GM12892 (cell line): Measurements from ENCODE around the gene LDOC1.

ENCODE experiments used
- POLR2A ChIP-seq: IDR thresholded peaks from 2 replicates; pipeline ENCODE4 v1.6.1; 2011; ENCODE audit warnings: low read depth, low read length, control low read depth
- POLR2AphosphoS5 ChIP-seq: IDR thresholded peaks from 2 replicates; pipeline ENCODE4 v1.6.1; 2011; ENCODE audit warnings: low read depth, low read length, control low read depth
- TAF1 ChIP-seq: IDR thresholded peaks from 2 replicates; pipeline ENCODE4 v1.6.1; 2011; ENCODE audit warnings: low read depth, mild to moderate bottlenecking, control low read depth, low read length, borderline replicate concordance

GRCh38 chrX:141158084-141158483 lies 18.8 kb downstream of the LDOC1 start:
- TF ChIP-seq POLR2A = no peak
- TF ChIP-seq TAF1 = no peak
- TF ChIP-seq POLR2AphosphoS5 = no peak
